Fibroblast of skin of scalp (primary cell): ENCODE results near the gene FSTL4.

ENCODE experiments used
- DNase-seq: peaks from one replicate; pipeline ENCODE4 v3.0.0-alpha.2; 2013

The FSTL4 gene

GRCh38 chr5:133475986-133476385 is 136.4 kb downstream of the FSTL4 start:
- no peak for DNase-seq

GRCh38 chr5:133474851-133475590 is 137.3 kb downstream of the FSTL4 start:
- no peak for DNase-seq

- DNase-seq, result no peak
These were observed 139.1 kb downstream of the FSTL4 start for GRCh38 chr5:133473291-133473690.

GRCh38 chr5:133472829-133473228 is 139.5 kb downstream of the FSTL4 start:
- no peak for DNase-seq

GRCh38 chr5:133471699-133472098 is 140.6 kb downstream of the FSTL4 start:
- no peak for DNase-seq

GRCh38 chr5:133470841-133471240 is 141.5 kb downstream of the FSTL4 start:
- no peak for DNase-seq

- no peak for DNase-seq
These were observed 142.5 kb downstream of the FSTL4 start for GRCh38 chr5:133469846-133470245.

GRCh38 chr5:133469252-133469651 is 143.1 kb downstream of the FSTL4 start:
- DNase-seq, result no peak

GRCh38 chr5:133468596-133468995 is 143.7 kb downstream of the FSTL4 start:
- DNase-seq, result no peak

GRCh38 chr5:133467826-133468463 is 144.4 kb downstream of the FSTL4 start:
- DNase-seq, result no peak

- DNase-seq, result no peak
These were observed 145.0 kb downstream of the FSTL4 start for GRCh38 chr5:133467335-133467779.

- no peak for DNase-seq
These were observed 145.6 kb downstream of the FSTL4 start for GRCh38 chr5:133466556-133467334.

GRCh38 chr5:133464013-133464412 is 148.3 kb downstream of the FSTL4 start:
- no peak for DNase-seq

GRCh38 chr5:133461796-133462516 is 150.4 kb downstream of the FSTL4 start:
- no peak for DNase-seq

GRCh38 chr5:133460172-133460758 is 152.1 kb downstream of the FSTL4 start:
- DNase-seq, result no peak

GRCh38 chr5:133459474-133460160 is 152.7 kb downstream of the FSTL4 start:
- no peak for DNase-seq

- no peak for DNase-seq
These were observed 153.9 kb downstream of the FSTL4 start for GRCh38 chr5:133458435-133458834.

- no peak for DNase-seq
These were observed 154.6 kb downstream of the FSTL4 start for GRCh38 chr5:133457439-133458355.

GRCh38 chr5:133456933-133457402 is 155.4 kb downstream of the FSTL4 start:
- no peak for DNase-seq

GRCh38 chr5:133455676-133456075 is 156.7 kb downstream of the FSTL4 start:
- no peak for DNase-seq
